Adrenal gland (tissue), 12 donors: ENCODE data around the gene KLHL7. TPM values are rescaled to one million over a fixed set of nuclear protein-coding genes. Genes with fewer than 3 reads are reported as not detected.
A peak's percentile ranks its signal among the peaks of the same experiment; 100 is the strongest.

Experiments used
- DNase-seq, 7 donors: peaks; one replicate each; pipeline ENCODE4 v3.0.0-alpha.2; 2019 to 2020
- H3K27ac ChIP-seq, 5 donors: fragments of 200-600 bp; sonication (generic) in 4 of 5; 1 replicate in 3 of 5; 2 replicates in 2 of 5; pipeline versions ENCODE4 v1.5.1 to v1.8.0; 2016 to 2020; ENCODE audit warnings: mild to moderate bottlenecking in 1 of 5
- H3K27me3 ChIP-seq: fragments of 200-600 bp; 2 replicates; pipeline ENCODE4 v1.8.0; 2021
- H3K36me3 ChIP-seq, 2 donors: fragments of 200-600 bp; replicated peaks in 1 of 2; 1 replicate in 1 of 2; 2 replicates in 1 of 2; pipeline versions ENCODE4 v1.5.1 to v1.8.0; 2018 to 2022
- H3K4me1 ChIP-seq, 2 donors: fragments of 200-600 bp; replicated peaks in 1 of 2; 1 replicate in 1 of 2; 2 replicates in 1 of 2; pipeline versions ENCODE4 v1.5.1 to v1.8.0; 2018 to 2021
- H3K4me3 ChIP-seq, 4 donors: fragments of 200-600 bp; sonication (generic) in 3 of 4; one replicate each; pipeline ENCODE4 v1.5.1; 2016 to 2018
- H3K9me3 ChIP-seq, 3 donors: fragments of 200-600 bp; sonication (generic) in 1 of 3; replicated peaks in 1 of 3; 1 replicate in 2 of 3; 2 replicates in 1 of 3; pipeline versions ENCODE4 v1.5.1 to v1.8.0; 2016 to 2021
- POLR2A ChIP-seq, 2 donors: fragments of 450-650 bp; IDR thresholded peaks; one replicate each; pipeline ENCODE4 v1.6.1; 2017; ENCODE audit warnings: antibody characterized with exemption in 2 of 2, mild to moderate bottlenecking in 2 of 2, moderate library complexity in 1 of 2
- WGBS, 4 donors: extraction: QIAGEN DNeasy Blood & Tissue Kit in 2 of 4; methylation state at CpG; one replicate each; pipeline versions ENCODE4 v1.1.5 to v1.1.7; 2013 to 2017; 5-methylcytosine and 5-hydroxymethylcytosine counted together
- intact Hi-C, 2 donors: fragments of 100-400 bp; cut with DNase I; formaldehyde crosslinking; loops; one replicate each; pipeline versions ENCODE4 v1.14.1 to v1.15.0; 2022 to 2023
- polyA plus RNA-seq, 3 donors: library from polyadenylated mRNA; stranded (reverse); fragments of 200-250 nt in 2 of 3; fragments of 350-450 nt in 1 of 3; fragmentation: Illumina TruSeq in 1 of 3; extraction: RNeasy Lipid Tissue Mini Kit (QIAGEN cat#74804) in 1 of 3; gene quantifications; one replicate each; pipeline ENCODE4 v1.2.3, GENCODE V29; 2013 to 2014
- total RNA-seq, 9 donors: library from RNA; depleted of rRNA in 4 of 9; stranded (reverse); fragments of >200 nt in 4 of 9; fragments of 120-200 nt in 1 of 9; fragmentation: NEBNext Ultra II Directional in 1 of 9; extraction: Animal tissue kit (Norgen Biotek cat#: 25700) in 1 of 9; gene quantifications; one replicate each; pipeline versions ENCODE4 v1.1.0 to v1.2.4, GENCODE V29; 2013 to 2023
- TF ChIP-seq, protein P1 (sequence below), 6 experiments: fragments of 450-650 bp in 4 of 6; fragments of 200-600 bp in 2 of 6; sonication (generic) in 1 of 6; IDR thresholded peaks; 1 replicate in 5 of 6; 2 replicates in 1 of 6; pipeline versions ENCODE4 v1.5.1 to v1.8.0; 2016 to 2021; ENCODE audit warnings: antibody characterized with exemption in 6 of 6, mild to moderate bottlenecking in 2 of 6, moderate library complexity in 1 of 6
- donor health status: healthy with polysubstance abuse.
- donor health status: Bipolar disorder and iron deficiency.
- donor health status: DM: yes; HTN: yes; CAD: no.
- donor health status: DM: no; HTN: no; CAD: no.
- donor health status: DM: no; HTN: no; CAD: no.
- donor health status: DM: yes; HTN: yes; CAD: no.

The KLHL7 gene
- total and polyA plus RNA-seq, 12 donors = 13.5 to 74.9 (median 41.9) TPM

DNA sequence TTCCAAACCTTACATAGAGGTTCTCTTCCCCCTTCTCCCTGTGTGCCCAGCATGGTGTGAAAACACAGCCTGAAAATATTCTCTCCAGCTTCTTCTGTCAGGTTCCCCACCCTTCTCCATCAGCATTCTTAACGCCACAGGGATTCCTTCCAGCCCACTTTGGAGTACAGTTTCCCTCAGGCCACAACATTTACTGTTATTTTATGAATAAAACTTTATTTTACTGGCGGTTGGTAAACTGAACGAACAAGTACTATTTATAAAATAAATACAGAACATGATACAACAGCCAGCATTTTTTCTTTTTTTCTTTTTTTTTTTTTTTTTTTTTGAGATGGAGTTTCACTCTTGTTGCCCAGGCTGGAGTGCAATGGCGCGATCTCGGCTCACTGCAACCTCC, 109.4 kb downstream of the KLHL7 start:
- no peaks in the 10 kb centered on the region for H3K36me3 ChIP-seq
- H3K4me1 ChIP-seq = no peaks in the 10 kb centered on the region
- TF ChIP-seq, protein P1, sequence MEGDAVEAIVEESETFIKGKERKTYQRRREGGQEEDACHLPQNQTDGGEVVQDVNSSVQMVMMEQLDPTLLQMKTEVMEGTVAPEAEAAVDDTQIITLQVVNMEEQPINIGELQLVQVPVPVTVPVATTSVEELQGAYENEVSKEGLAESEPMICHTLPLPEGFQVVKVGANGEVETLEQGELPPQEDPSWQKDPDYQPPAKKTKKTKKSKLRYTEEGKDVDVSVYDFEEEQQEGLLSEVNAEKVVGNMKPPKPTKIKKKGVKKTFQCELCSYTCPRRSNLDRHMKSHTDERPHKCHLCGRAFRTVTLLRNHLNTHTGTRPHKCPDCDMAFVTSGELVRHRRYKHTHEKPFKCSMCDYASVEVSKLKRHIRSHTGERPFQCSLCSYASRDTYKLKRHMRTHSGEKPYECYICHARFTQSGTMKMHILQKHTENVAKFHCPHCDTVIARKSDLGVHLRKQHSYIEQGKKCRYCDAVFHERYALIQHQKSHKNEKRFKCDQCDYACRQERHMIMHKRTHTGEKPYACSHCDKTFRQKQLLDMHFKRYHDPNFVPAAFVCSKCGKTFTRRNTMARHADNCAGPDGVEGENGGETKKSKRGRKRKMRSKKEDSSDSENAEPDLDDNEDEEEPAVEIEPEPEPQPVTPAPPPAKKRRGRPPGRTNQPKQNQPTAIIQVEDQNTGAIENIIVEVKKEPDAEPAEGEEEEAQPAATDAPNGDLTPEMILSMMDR (IDR thresholded peaks at IDR 0.05) = no peak
- no peak for TF ChIP-seq POLR2A (IDR thresholded peaks at IDR 0.05)
- no peak overlapping the region for H3K27ac ChIP-seq
- H3K4me3 ChIP-seq = no peak overlapping the region
- no peak for DNase-seq
- WGBS, 4 donors = 86 to 95% (median 90%) methylated on average over 3 to 6 of the region's 6 CpGs
- H3K9me3 ChIP-seq = no peaks in the 10 kb centered on the region
- no peaks in the 10 kb centered on the region for H3K27me3 ChIP-seq
- intact Hi-C loops = no loop called here

DNA sequence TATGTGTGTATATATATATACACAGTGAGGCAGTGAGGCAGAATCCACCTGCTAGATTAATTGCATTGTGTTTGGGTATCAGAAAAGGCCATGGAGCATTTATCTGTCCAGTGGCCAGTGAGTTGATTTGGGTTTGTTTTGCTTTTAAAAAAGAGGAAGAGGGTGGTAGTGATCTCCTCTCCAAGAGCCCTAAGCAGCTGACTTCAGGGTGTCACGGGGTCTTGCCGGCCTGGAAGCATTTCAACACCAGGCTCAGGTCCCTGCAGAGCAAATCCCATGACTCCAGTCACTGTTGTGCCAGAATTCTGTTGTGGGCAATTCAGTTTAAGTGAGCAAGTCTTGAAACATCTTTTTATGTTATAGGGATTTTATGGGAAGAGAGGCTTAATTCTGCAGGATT, 110.4 kb downstream of the KLHL7 start:
- TF ChIP-seq, protein P1 (IDR thresholded peaks at IDR 0.05) = no peak
- intact Hi-C loops = no loop called here
- no peaks in the 10 kb centered on the region for H3K9me3 ChIP-seq
- DNase-seq = peak; percentile 31 to 61 (median 48)
- H3K4me1 ChIP-seq = no peaks in the 10 kb centered on the region
- no peak overlapping the region for H3K4me3 ChIP-seq
- H3K27ac ChIP-seq = peak overlapping the region in 2 of 5 donors; percentile 6 to 30
- H3K36me3 ChIP-seq = no peaks in the 10 kb centered on the region
- WGBS, 4 donors = 53 to 73% (median 59%) methylated on average over 2 of the region's 2 CpGs
- no peaks in the 10 kb centered on the region for H3K27me3 ChIP-seq

DNA sequence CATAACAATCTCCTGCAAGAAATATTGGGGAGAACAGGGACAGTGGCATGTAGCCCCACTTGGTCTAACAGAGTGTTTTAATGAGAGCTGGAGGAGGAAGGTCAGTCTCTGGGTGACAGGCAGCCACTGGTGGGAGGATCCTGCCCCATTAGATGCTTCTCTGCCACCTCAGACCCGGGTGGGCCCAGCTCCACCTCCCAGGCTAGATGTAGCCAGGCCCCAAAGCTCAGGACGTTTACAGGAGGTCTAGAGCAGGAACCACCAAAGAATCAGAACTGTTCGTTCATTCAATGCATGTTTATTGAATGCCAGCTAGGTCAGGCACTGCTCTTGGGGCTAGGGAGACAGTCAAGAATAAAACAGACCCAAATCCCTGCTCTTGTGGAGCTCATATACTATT, 112.6 kb downstream of the KLHL7 start:
- no peak for DNase-seq
- no peak overlapping the region for H3K27ac ChIP-seq
- TF ChIP-seq, protein P1 (IDR thresholded peaks at IDR 0.05) = no peak
- TF ChIP-seq POLR2A (IDR thresholded peaks at IDR 0.05) = no peak
- no peak overlapping the region for H3K4me3 ChIP-seq
- intact Hi-C loops = no loop called here
- no peaks in the 10 kb centered on the region for H3K9me3 ChIP-seq
- H3K36me3 ChIP-seq = no peaks in the 10 kb centered on the region
- no peaks in the 10 kb centered on the region for H3K27me3 ChIP-seq
- WGBS, 4 donors = 48 to 72% (median 53%) methylated on average over 3 of the region's 3 CpGs
- no peaks in the 10 kb centered on the region for H3K4me1 ChIP-seq

DNA sequence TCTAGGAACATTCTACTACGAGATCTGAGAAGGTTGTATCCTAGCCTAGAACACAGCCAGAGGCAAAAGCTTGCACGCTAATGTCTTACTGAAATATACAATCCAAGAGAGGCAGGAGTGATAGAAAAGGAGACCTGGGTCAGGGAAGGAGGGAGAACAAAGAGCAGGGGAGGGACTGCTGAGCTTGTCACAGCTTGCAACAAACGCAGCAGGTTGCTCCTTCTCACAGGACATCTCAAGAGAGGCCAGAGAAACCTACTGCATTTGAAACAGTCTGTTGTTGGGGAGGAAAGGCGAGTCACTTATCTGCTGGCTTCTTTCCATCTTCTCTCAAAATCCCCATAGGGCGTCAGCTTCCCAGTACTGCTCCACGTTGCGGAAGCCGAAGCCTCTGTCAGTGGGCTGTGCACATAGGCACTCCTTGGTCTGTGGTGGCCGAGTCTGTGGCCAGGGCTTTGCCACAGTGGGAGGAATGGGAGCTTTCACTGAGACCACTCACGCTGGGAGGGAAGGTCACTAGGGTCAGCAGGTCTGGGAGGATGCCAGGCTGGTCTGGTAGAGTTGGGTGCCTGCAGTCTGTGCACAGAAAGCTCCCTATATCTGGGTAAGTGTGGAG, 115.2 kb downstream of the KLHL7 start:
- Histone ChIP-seq H3K36me3 (no peaks in the 10 kb centered on the region), H3K4me1 (no peaks in the 10 kb centered on the region), H3K27me3 (no peaks in the 10 kb centered on the region), H3K4me3 (no peak overlapping the region), H3K9me3 (no peaks in the 10 kb centered on the region), H3K27ac (no peak overlapping the region)
- no peak for DNase-seq
- 62 to 76% (median 75%) methylated on average over 10 of the region's 10 CpGs for WGBS, 4 donors
- intact Hi-C loops = no loop called here
- TF ChIP-seq, protein P1 (IDR thresholded peaks at IDR 0.05) = no peak
- no peak for TF ChIP-seq POLR2A (IDR thresholded peaks at IDR 0.05)
